HG03060 (cell line): ENCODE results near the gene SLC35E2B.

Experiments
- ATAC-seq: cut with Tn5 transposase; IDR thresholded peaks from one replicate; pipeline ENCODE4 v1.9.1; 2021; ENCODE audit warnings: low read depth, moderate number of reproducible peaks; ENCODE audit not compliant: unreplicated experiment

SLC35E2B gene

DNA sequence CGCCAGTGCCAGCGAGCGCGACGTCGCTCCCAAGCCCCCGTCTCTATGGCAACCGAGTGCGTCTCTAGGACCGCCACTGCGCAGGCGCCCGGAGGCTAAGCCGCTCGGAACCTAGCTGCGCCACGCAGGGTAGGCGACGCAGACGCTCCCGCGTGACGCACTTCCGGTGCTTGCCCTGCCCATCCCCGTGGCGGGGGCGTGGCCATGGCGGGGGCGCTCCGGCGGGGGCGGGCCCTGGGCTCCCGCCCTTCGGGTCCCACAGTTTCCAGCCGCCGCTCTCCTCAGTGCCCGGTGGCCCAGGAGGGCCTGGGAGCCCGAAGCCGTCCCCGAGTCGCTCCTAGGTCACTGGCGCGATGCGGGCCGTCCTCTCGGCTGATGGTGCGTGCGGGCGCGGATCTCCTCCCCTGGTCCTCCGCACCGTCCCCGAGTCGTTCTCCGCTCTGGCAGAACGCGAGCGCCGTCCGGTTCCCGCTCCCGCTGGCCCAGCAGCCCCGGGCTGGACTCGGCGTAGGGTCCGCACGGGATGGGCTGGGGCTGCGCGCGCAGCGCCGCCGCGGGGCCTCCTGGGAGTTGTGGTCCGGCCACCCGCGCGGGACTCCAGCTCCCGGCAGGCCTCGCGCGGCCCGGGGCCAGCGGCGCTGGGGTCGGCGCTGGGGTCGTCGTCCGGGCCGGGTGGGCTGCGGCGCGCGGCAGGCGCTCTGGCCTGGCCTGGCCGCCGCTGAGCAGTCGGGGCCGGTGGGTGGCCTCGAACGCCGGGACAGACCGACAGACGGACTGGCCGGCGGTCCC lies 77.1 kb downstream of the SLC35E2B start, which contains the start of gene MIB2:
Gene MIB2, plus strand, starts transcription at position 245 of the 789 bp plus-strand sequence. CDS start 7,953 bp downstream, outside the sequence.
- ATAC-seq, result peak; percentile 87

- no peak for ATAC-seq
Observed at GRCh38 chr1:1614954-1615255, 77.7 kb downstream of the SLC35E2B start.

- no peak for ATAC-seq
Observed at GRCh38 chr1:1614204-1614953, 78.2 kb downstream of the SLC35E2B start.

GRCh38 chr1:1613509-1614082 lies 79.0 kb downstream of the SLC35E2B start:
- ATAC-seq, result no peak

DNA sequence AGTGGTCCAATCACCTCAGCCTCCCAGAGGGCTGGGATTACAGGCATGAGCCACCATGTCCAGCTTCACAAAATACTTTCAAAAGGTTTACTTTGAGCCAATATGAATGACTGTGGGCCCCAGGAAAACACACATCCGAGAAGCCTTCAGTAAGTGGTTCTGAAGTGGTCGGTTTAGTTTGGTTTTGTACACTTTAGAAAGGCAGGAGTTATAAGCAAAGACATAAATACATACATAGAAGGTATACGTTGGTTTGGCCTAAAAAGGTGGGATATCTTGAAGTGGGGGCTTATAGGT lies 80.5 kb downstream of the SLC35E2B start:
- no peak for ATAC-seq

DNA sequence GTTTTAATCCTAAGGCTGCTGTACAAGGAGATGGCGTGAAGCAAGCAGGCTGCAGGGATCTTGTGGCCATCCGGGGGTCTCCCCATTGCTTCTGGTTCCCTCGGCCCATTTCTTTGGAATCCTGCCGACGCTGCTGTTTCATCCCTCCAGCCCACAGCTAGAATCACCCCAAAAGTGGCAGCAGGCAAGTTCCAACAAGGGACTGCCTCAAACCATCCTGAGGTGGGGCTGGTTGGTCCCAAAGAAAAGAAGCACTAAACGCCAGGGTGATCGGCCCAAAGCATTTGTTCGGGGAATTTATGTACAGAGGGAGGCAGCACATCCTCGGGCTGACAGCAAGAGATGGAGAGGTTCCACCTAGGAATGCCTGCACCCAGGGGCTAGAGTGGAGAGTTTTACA lies 81.8 kb downstream of the SLC35E2B start:
- ATAC-seq, result no peak

GRCh38 chr1:1609822-1610485 lies 82.6 kb downstream of the SLC35E2B start:
- ATAC-seq, result no peak
